CD8-positive, alpha-beta memory T cell (primary cell): ENCODE data around the gene TGIF1. TPM values are rescaled to one million over a fixed set of nuclear protein-coding genes. Genes with fewer than 3 reads are reported as not detected.

Experiments
- CTCF ChIA-PET: fragments of 350-600 bp; sonication (Branson Sonifier 250); formaldehyde crosslinking; loops from one replicate; lab custom pipeline; 2021; ENCODE audit warnings: antibody characterized with exemption; lab: Charles Lee
- POLR2A ChIA-PET: fragments of 350-600 bp; sonication (Branson Sonifier 250); formaldehyde crosslinking; loops from one replicate; lab custom pipeline; 2021; ENCODE audit warnings: antibody characterized with exemption; lab: Charles Lee
- DNase-seq, 5 donors: peaks; one replicate each; pipeline versions ENCODE4 v3.0.0 to v3.0.0-alpha.2; 2020 to 2022; ENCODE audit warnings: mixed read lengths in 1 of 5
- H3K27ac ChIP-seq: one replicate; pipeline ENCODE4 v1.7.0; 2013; ENCODE audit warnings: low read depth, mild to moderate bottlenecking, low read length, moderate library complexity
- H3K27me3 ChIP-seq: 2 replicates; pipeline ENCODE4 v1.7.0; 2013; ENCODE audit warnings: low read length, mild to moderate bottlenecking; ENCODE audit not compliant: insufficient read depth, poor library complexity, severe bottlenecking
- H3K36me3 ChIP-seq: 2 replicates; pipeline ENCODE4 v1.7.0; 2013; ENCODE audit warnings: mild to moderate bottlenecking, low read length, moderate library complexity; ENCODE audit not compliant: insufficient read depth
- H3K4me1 ChIP-seq: 2 replicates; pipeline ENCODE4 v1.7.0; 2013; ENCODE audit warnings: mild to moderate bottlenecking, low read length, moderate library complexity; ENCODE audit not compliant: insufficient read depth
- H3K4me3 ChIP-seq: 2 replicates; pipeline ENCODE4 v1.7.0; 2013; ENCODE audit warnings: mild to moderate bottlenecking, low read length
- H3K9me3 ChIP-seq: 2 replicates; pipeline ENCODE4 v1.7.0; 2013; ENCODE audit warnings: mild to moderate bottlenecking, low read length
- H3K27ac Mint-ChIP-seq, 8 donors: one replicate each; pipeline ENCODE4 v1.8.0; 2020 to 2021; ENCODE audit warnings: mixed read lengths in 8 of 8, mild to moderate bottlenecking in 6 of 8, inconsistent platforms in 3 of 8, moderate library complexity in 3 of 8
- H3K27me3 Mint-ChIP-seq, 2 donors: one replicate each; pipeline ENCODE4 v1.8.0; 2020 to 2021; ENCODE audit warnings: mixed read lengths in 2 of 2, mild to moderate bottlenecking in 1 of 2, moderate library complexity in 1 of 2
- H3K36me3 Mint-ChIP-seq, 3 donors: one replicate each; pipeline ENCODE4 v1.8.0; 2020 to 2021; ENCODE audit warnings: mixed read lengths in 3 of 3, inconsistent platforms in 1 of 3, mild to moderate bottlenecking in 1 of 3
- H3K4me1 Mint-ChIP-seq, 3 donors: one replicate each; pipeline ENCODE4 v1.8.0; 2020 to 2021; ENCODE audit warnings: mixed read lengths in 3 of 3, inconsistent platforms in 1 of 3, mild to moderate bottlenecking in 1 of 3
- H3K4me3 Mint-ChIP-seq, 7 donors: one replicate each; pipeline ENCODE4 v1.8.0; 2020 to 2021; ENCODE audit warnings: mixed read lengths in 7 of 7, mild to moderate bottlenecking in 6 of 7, moderate library complexity in 4 of 7, inconsistent platforms in 2 of 7
- H3K9me3 Mint-ChIP-seq, 5 donors: one replicate each; pipeline ENCODE4 v1.8.0; 2020 to 2022; ENCODE audit warnings: mixed read lengths in 5 of 5, mild to moderate bottlenecking in 3 of 5, moderate library complexity in 2 of 5, inconsistent platforms in 1 of 5
- polyA plus RNA-seq: library from polyadenylated mRNA; unstranded; fragments of 300-500 nt; fragmentation: Illumina TruSeq; gene quantifications from one replicate; pipeline ENCODE4 v1.2.3, GENCODE V29; 2021
- total RNA-seq, 2 experiments: library from RNA; stranded (reverse); gene quantifications; one replicate each; pipeline ENCODE4 v1.2.3, GENCODE V29; 2021

Gene TGIF1
- total and polyA plus RNA-seq, 3 experiments from 2014 or later = 36.9 to 77.0 (median 38.3) TPM

GRCh38 chr18:3440341-3440740, 9.6 kb upstream of the TGIF1 start:
- Histone ChIP-seq H3K9me3 (no peaks in the 10 kb centered on the region), H3K27ac (no peak overlapping the region), H3K27me3 (no peaks in the 10 kb centered on the region), H3K4me3 (no peak overlapping the region), H3K36me3 (no peaks in the 10 kb centered on the region), H3K4me1 (no peaks in the 10 kb centered on the region)
- no peaks in the 10 kb centered on the region for H3K4me1 Mint-ChIP-seq
- H3K27me3 Mint-ChIP-seq = peaks cover 0 to 3% of the 10 kb centered on the region in 2 donors
- ChIA-PET POLR2A (no interaction called here), CTCF (interaction anchor here (1.4 to 1.6 kb wide), 2 partner anchors 145 to 154 kb away, joined by 3 to 4 read pairs; no protein-coding TSS in a partner anchor)
- no peak for DNase-seq
- no peaks in the 10 kb centered on the region for H3K9me3 Mint-ChIP-seq
- H3K27ac Mint-ChIP-seq = no peak overlapping the region
- H3K4me3 Mint-ChIP-seq = no peak overlapping the region
- H3K36me3 Mint-ChIP-seq = no peaks in the 10 kb centered on the region

GRCh38 chr18:3441290-3441689, 8.7 kb upstream of the TGIF1 start:
- peak in 1 of 5 donors; percentile 26 for DNase-seq
- Mint-ChIP-seq H3K4me1 (no peaks in the 10 kb centered on the region), H3K36me3 (no peaks in the 10 kb centered on the region), H3K27ac (no peak overlapping the region), H3K9me3 (no peaks in the 10 kb centered on the region), H3K4me3 (no peak overlapping the region), H3K27me3 (peaks cover 0 to 3% of the 10 kb centered on the region in 2 donors)
- H3K27me3 ChIP-seq = no peaks in the 10 kb centered on the region
- no peaks in the 10 kb centered on the region for H3K4me1 ChIP-seq
- H3K27ac ChIP-seq = no peak overlapping the region
- H3K4me3 ChIP-seq = no peak overlapping the region
- CTCF ChIA-PET = interaction anchor here (0.7 to 2.3 kb wide), 5 partner anchors 13 to 204 kb away, joined by 3 to 9 read pairs (median 4); no protein-coding TSS in a partner anchor
- no peaks in the 10 kb centered on the region for H3K36me3 ChIP-seq
- no peaks in the 10 kb centered on the region for H3K9me3 ChIP-seq
- POLR2A ChIA-PET = interaction anchor here (1.3 kb wide), 1 partner anchor 10 kb away, joined by 3 read pairs; no protein-coding TSS in a partner anchor

- peaks cover 9% of the 10 kb centered on the region for H3K4me1 ChIP-seq
- H3K36me3 ChIP-seq = no peaks in the 10 kb centered on the region
- H3K27ac Mint-ChIP-seq = peak overlapping the region in 1 of 8 donors; percentile 27
- ChIA-PET POLR2A (no interaction called here), CTCF (interaction anchor here (0.7 to 2.4 kb wide), 5 partner anchors 12 to 224 kb away, joined by 3 to 9 read pairs (median 5); no protein-coding TSS in a partner anchor)
- H3K4me3 ChIP-seq = no peak overlapping the region
- H3K9me3 Mint-ChIP-seq = no peaks in the 10 kb centered on the region
- no peaks in the 10 kb centered on the region for H3K27me3 ChIP-seq
- H3K4me1 Mint-ChIP-seq = peaks cover 5 to 16% (median 12%) of the 10 kb centered on the region in 3 donors
- H3K27ac ChIP-seq = no peak overlapping the region
- H3K4me3 Mint-ChIP-seq = peak overlapping the region in 1 of 7 donors; percentile 30
- peaks cover 0 to 4% (median 0%) of the 10 kb centered on the region in 3 donors for H3K36me3 Mint-ChIP-seq
- H3K27me3 Mint-ChIP-seq = peaks cover 0 to 3% of the 10 kb centered on the region in 2 donors
- no peak for DNase-seq
- H3K9me3 ChIP-seq = no peaks in the 10 kb centered on the region
Measured at GRCh38 chr18:3442919-3443318, 7.1 kb upstream of the TGIF1 start.

GRCh38 chr18:3444296-3444695, 5.7 kb upstream of the TGIF1 start:
- Histone ChIP-seq H3K36me3 (no peaks in the 10 kb centered on the region), H3K27me3 (no peaks in the 10 kb centered on the region), H3K4me1 (peaks cover 9% of the 10 kb centered on the region), H3K27ac (no peak overlapping the region), H3K4me3 (no peak overlapping the region), H3K9me3 (no peaks in the 10 kb centered on the region)
- DNase-seq = no peak
- Mint-ChIP-seq H3K27me3 (peaks cover 0 to 13% of the 10 kb centered on the region in 2 donors), H3K36me3 (peaks cover 0 to 16% (median 0%) of the 10 kb centered on the region in 3 donors), H3K4me3 (peak overlapping the region in 1 of 7 donors; percentile 80), H3K9me3 (no peaks in the 10 kb centered on the region), H3K27ac (no peak overlapping the region), H3K4me1 (peaks cover 14 to 20% (median 19%) of the 10 kb centered on the region in 3 donors)
- ChIA-PET CTCF (interaction anchor here (0.5 to 2.4 kb wide), 3 partner anchors 10 to 121 kb away, joined by 3 to 9 read pairs (median 3); no protein-coding TSS in a partner anchor), POLR2A (interaction anchor here (0.6 kb wide), 1 partner anchor 32 kb away, joined by 5 read pairs; no protein-coding TSS in a partner anchor)

GRCh38 chr18:3444954-3445353, 5.0 kb upstream of the TGIF1 start:
- Histone ChIP-seq H3K4me3 (no peak overlapping the region), H3K4me1 (peaks cover 9% of the 10 kb centered on the region), H3K36me3 (no peaks in the 10 kb centered on the region), H3K27me3 (no peaks in the 10 kb centered on the region), H3K9me3 (no peaks in the 10 kb centered on the region), H3K27ac (no peak overlapping the region)
- Mint-ChIP-seq H3K9me3 (no peaks in the 10 kb centered on the region), H3K4me1 (peaks cover 14 to 20% (median 19%) of the 10 kb centered on the region in 3 donors), H3K4me3 (peak overlapping the region in 2 of 7 donors; percentile 37 to 80), H3K27me3 (peaks cover 0 to 13% of the 10 kb centered on the region in 2 donors), H3K27ac (peak overlapping the region in 4 of 8 donors; percentile 63 to 100 (median 77)), H3K36me3 (peaks cover 0 to 20% (median 0%) of the 10 kb centered on the region in 3 donors)
- DNase-seq = no peak
- ChIA-PET CTCF (interaction anchor here (0.5 to 2.4 kb wide), 4 partner anchors 9 to 122 kb away, joined by 3 to 9 read pairs (median 3); no protein-coding TSS in a partner anchor), POLR2A (no interaction called here)

- H3K27me3 ChIP-seq = no peaks in the 10 kb centered on the region
- ChIA-PET CTCF (interaction anchor here (1.1 to 3.2 kb wide), 11 partner anchors 8 to 150 kb away, joined by 4 to 25 read pairs (median 5); no protein-coding TSS in a partner anchor), POLR2A (interaction anchor here (0.6 to 3.7 kb wide), 20 partner anchors 11 to 805 kb away, joined by 3 to 53 read pairs (median 4); partner anchors contain the start of gene MYL12B)
- Mint-ChIP-seq H3K27ac (peak overlapping the region; percentile 93 to 100 (median 100)), H3K4me3 (peak overlapping the region; percentile 85 to 98 (median 96)), H3K9me3 (no peaks in the 10 kb centered on the region), H3K27me3 (peaks cover 0 to 19% of the 10 kb centered on the region in 2 donors), H3K4me1 (peaks cover 14 to 25% (median 22%) of the 10 kb centered on the region in 3 donors), H3K36me3 (peaks cover 0 to 36% (median 0%) of the 10 kb centered on the region in 3 donors)
- H3K4me3 ChIP-seq = peak overlapping the region; percentile 96
- DNase-seq = no peak
- H3K36me3 ChIP-seq = no peaks in the 10 kb centered on the region
- peaks cover 9% of the 10 kb centered on the region for H3K4me1 ChIP-seq
- H3K27ac ChIP-seq = peak overlapping the region; percentile 94
- H3K9me3 ChIP-seq = no peaks in the 10 kb centered on the region
Measured at GRCh38 chr18:3447068-3447894, 2.7 kb upstream of the TGIF1 start.

- peak; percentile 77 to 94 (median 89) for DNase-seq
- H3K36me3 Mint-ChIP-seq = peaks cover 0 to 42% (median 0%) of the 10 kb centered on the region in 3 donors
- POLR2A ChIA-PET = interaction anchor here (0.6 to 3.7 kb wide), 24 partner anchors 9 to 806 kb away, joined by 3 to 53 read pairs (median 5); partner anchors contain the start of genes MYL12A and MYL12B
- peaks cover 0 to 19% of the 10 kb centered on the region in 2 donors for H3K27me3 Mint-ChIP-seq
- CTCF ChIA-PET = interaction anchor here (1.1 to 3.2 kb wide), 11 partner anchors 7 to 151 kb away, joined by 4 to 25 read pairs (median 6); no protein-coding TSS in a partner anchor
- peak overlapping the region; percentile 94 for H3K27ac ChIP-seq
- no peaks in the 10 kb centered on the region for H3K9me3 Mint-ChIP-seq
- H3K36me3 ChIP-seq = no peaks in the 10 kb centered on the region
- H3K27me3 ChIP-seq = no peaks in the 10 kb centered on the region
- H3K4me1 ChIP-seq = peaks cover 16% of the 10 kb centered on the region
- H3K4me1 Mint-ChIP-seq = peaks cover 22 to 33% (median 31%) of the 10 kb centered on the region in 3 donors
- H3K4me3 Mint-ChIP-seq = peak overlapping the region; percentile 85 to 98 (median 96)
- no peaks in the 10 kb centered on the region for H3K9me3 ChIP-seq
- H3K4me3 ChIP-seq = peak overlapping the region; percentile 96
- peak overlapping the region; percentile 93 to 100 (median 100) for H3K27ac Mint-ChIP-seq
Measured at GRCh38 chr18:3447895-3448837, 1.8 kb upstream of the TGIF1 start.
